ENCODE data around the gene GATAD1.

The GATAD1 gene

GRCh38 chr7:92485267-92485892, 38.1 kb downstream of the GATAD1 start:
- DNase-seq: no peak

- no peak for DNase-seq
Measured at GRCh38 chr7:92485974-92486373, 38.7 kb downstream of the GATAD1 start.

DNA sequence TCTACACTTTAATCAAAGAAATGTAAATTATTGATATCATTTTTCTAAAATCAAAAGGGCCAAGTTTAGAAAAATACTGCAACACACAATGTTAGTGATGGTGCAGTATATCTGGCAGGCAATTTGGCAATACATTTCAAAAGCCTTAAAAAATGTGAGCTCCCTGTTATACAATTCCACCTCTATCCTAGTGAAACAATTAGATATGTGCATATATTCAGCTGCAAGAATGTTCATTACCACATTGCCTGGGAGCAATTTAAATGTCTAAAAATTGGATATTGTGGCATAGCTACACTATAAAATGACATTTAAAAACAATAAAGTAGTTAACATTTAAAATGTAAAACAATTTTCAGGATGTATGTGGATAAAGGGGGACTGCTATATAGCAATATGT, 40.5 kb downstream of the GATAD1 start:
- no peak for DNase-seq

DNA sequence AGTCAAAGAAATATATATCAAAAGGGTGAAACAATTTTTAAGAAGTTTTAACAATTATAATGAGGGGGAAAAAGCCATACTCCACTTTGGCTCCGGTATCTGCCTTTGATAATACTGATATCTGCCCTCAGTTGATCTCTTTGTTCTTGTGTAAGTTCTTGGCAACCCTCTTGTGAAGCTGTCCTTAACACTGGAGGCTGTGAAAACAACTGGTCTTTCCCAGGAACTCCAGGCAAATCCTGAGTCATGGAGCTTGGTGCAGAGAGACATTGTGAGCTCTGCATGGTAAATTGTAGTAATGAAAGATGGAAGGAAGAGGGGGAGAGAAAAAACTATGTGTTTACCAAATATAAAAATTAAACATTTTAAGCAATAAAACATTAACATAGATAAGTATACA, 42.4 kb downstream of the GATAD1 start:
- no peak for DNase-seq

GRCh38 chr7:92496876-92497275, 49.6 kb downstream of the GATAD1 start:
- no peak for DNase-seq

- no peak for DNase-seq
Measured at GRCh38 chr7:92498557-92498956, 51.3 kb downstream of the GATAD1 start.

GRCh38 chr7:92503767-92504166, 56.5 kb downstream of the GATAD1 start:
- no peak for DNase-seq

DNA sequence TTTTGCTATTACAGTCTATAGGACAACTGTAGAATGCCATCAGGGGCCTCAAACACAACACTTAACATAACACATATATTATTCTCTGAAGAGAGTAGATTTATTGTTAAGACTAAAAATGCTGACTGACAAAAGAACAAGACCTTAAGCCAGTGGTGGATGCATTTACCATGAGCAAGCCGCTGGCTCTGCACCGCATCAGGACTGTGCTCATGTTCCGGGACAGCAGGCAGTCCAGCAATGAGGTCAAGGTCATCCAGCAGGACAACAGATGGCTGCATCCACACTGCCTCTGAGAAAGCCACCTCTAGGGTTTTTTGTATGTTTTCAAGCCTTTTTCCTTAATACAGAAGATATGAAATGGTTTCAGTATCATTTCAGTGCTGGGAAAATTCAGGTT, 57.3 kb downstream of the GATAD1 start:
- DNase-seq: no peak

GRCh38 chr7:92506363-92506762, 59.1 kb downstream of the GATAD1 start:
- DNase-seq: no peak

- DNase-seq: no peak
Measured at GRCh38 chr7:92508946-92509345, 61.7 kb downstream of the GATAD1 start.

All from NCI-H2171 (cell line).